B cell (primary cell): ENCODE data around the gene VENTX.

Source experiments
- EZH2 ChIP-seq: IDR thresholded peaks from 2 replicates; pipeline ENCODE4 v1.6.1; 2012; ENCODE audit warnings: borderline replicate concordance, low read depth, mild to moderate bottlenecking, moderate library complexity, low read length; ENCODE audit not compliant: insufficient read depth, poor library complexity, severe bottlenecking
- TF ChIP-seq, protein P1 (sequence below): fragments of 200-600 bp; IDR thresholded peaks from one replicate; pipeline ENCODE4 v1.8.0; 2022; ENCODE audit warnings: antibody characterized with exemption, mild to moderate bottlenecking

GRCh38 chr10:133236401-133237240, 1.0 kb upstream of the VENTX start:
- TF ChIP-seq, protein P1, sequence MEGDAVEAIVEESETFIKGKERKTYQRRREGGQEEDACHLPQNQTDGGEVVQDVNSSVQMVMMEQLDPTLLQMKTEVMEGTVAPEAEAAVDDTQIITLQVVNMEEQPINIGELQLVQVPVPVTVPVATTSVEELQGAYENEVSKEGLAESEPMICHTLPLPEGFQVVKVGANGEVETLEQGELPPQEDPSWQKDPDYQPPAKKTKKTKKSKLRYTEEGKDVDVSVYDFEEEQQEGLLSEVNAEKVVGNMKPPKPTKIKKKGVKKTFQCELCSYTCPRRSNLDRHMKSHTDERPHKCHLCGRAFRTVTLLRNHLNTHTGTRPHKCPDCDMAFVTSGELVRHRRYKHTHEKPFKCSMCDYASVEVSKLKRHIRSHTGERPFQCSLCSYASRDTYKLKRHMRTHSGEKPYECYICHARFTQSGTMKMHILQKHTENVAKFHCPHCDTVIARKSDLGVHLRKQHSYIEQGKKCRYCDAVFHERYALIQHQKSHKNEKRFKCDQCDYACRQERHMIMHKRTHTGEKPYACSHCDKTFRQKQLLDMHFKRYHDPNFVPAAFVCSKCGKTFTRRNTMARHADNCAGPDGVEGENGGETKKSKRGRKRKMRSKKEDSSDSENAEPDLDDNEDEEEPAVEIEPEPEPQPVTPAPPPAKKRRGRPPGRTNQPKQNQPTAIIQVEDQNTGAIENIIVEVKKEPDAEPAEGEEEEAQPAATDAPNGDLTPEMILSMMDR = no peak
- TF ChIP-seq EZH2 = peak; percentile 90
